Stimulated activated CD4-positive, alpha-beta T cell treated with anti-CD3 and anti-CD28 coated beads, Interleukin-15, amount 100 ng/mL, for 24 hours (primary cell): Measurements from ENCODE around the gene LMNTD2.

Experiments used
- DNase-seq: peaks from one replicate; pipeline ENCODE4 v3.0.0-alpha.2; 2020

LMNTD2 gene

GRCh38 chr11:553083-553987 lies 7.2 kb downstream of the LMNTD2 start:
- DNase-seq = no peak

DNA sequence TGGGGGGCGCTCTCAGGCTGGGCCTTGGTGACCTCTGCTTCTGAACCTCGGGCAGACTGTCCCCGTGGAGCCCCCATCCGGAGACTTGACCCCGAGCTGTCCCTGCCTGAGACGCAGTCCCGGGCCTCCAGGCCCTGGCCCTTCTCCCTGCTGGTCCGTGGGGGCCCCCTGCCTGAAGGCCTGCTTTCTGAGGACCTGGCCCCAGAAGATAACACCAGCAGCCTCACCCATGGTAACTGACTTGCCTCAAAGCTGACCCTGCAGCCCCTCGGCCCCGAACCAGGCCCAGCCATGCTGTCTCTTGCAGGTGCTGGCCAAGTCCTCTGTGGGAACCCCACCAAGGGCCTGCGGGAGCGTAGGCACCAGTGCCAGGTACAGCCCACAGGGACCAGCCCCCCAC lies 8.9 kb downstream of the LMNTD2 start:
- DNase-seq = no peak

DNA sequence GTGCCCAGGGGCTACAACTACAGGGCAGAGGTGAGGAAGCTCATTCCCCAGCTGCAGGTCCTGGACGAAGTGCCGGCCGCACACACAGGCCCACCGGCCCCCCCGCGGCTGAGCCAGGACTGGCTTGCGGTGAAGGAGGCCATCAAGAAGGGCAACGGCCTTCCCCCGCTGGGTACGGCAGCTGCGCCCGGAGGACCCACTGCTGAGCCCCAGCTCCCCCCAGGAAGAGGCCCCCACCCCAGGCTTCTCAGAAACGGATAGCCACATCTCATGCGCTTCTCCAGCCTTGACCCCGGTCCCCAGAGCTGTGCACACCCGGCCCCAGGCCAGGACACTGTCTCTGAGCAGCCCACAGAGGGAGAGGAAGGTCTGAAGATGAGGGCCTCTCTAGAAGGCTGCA lies 9.4 kb downstream of the LMNTD2 start:
- DNase-seq = no peak

DNA sequence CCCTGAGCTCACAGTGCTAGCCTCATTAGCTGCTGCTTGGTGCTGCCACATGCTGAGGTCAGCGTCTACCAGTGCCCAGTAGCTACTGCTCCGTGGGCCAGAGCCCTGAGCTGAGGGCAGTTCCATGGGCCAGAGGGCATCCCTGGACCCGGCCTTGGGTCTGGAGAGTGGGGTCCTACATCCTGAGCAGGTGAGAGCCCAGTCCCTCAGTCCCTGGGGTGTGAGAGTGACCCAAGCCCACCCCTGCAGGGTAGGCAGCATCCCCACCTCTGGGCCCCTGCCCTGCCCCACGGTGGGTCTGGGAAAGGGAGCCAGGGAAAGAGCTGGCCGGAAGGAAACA lies 9.8 kb downstream of the LMNTD2 start:
- DNase-seq = no peak

GRCh38 chr11:550021-550745 lies 10.4 kb downstream of the LMNTD2 start:
- no peak for DNase-seq

DNA sequence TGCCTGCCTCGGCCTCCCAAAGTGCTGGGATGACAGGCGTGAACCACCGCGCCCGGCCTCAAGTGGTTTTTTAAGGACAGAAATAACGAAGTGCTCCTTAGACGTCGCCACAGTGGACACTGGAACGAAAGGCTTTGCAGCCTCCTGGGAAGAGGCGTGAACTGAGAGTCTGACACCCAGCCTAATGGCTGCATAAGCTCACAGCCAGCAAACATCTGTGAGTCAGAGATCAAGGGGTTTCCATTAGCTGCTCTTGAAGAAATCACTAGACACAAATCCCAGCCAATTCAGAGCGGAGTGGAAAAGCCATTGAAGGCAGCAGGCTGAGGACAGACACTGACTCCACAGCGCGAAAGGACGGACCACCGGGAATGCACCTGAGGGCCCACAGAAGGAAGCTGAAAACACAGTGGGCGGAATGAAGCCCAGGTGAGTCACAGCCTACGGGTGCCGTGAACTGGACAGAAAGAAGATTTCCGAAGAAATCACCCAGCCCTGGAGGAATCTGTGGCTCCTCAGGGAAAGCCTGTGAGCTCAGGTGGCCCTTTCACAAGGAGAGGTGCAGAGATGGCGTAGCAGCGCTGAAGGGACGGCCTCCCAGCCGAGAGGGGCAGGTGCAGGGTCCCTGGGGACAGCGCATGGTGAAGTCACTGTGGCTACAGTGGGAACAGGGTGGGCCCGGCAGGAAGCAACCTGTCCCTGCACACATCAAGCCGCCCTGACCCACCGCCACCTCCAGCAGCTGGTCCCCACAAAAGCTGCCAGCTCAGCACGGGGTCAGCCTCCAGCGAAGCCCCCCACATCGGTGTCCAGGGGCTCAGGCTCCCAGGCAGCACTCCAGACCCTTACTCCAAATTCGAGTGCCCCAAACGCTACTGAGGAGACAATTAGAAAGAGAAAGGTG lies 11.6 kb downstream of the LMNTD2 start:
- DNase-seq = no peak

DNA sequence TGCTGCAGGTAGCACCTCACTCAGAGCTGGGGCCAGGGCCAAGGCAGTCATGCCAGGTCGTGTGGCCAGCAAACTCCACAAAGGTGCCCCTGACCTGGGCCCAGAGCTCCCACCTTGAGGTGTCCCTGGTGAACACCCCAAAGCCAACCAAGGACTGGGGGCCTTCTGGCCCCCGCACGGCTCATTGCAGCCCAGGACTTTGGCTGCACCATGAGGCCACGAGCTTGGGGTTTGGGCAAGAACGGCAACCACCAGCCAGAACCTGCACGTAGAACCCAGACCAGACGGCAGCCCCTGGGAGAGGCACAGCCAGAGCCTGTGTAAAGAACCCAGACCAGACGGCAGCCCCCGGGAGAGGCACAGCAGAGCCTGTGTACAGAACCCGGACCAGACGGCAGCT lies 15.4 kb downstream of the LMNTD2 start:
- no peak for DNase-seq

- no peak for DNase-seq
Measured at GRCh38 chr11:544817-545166, 15.7 kb downstream of the LMNTD2 start.

GRCh38 chr11:541433-541885 lies 19.1 kb downstream of the LMNTD2 start:
- DNase-seq = no peak

DNA sequence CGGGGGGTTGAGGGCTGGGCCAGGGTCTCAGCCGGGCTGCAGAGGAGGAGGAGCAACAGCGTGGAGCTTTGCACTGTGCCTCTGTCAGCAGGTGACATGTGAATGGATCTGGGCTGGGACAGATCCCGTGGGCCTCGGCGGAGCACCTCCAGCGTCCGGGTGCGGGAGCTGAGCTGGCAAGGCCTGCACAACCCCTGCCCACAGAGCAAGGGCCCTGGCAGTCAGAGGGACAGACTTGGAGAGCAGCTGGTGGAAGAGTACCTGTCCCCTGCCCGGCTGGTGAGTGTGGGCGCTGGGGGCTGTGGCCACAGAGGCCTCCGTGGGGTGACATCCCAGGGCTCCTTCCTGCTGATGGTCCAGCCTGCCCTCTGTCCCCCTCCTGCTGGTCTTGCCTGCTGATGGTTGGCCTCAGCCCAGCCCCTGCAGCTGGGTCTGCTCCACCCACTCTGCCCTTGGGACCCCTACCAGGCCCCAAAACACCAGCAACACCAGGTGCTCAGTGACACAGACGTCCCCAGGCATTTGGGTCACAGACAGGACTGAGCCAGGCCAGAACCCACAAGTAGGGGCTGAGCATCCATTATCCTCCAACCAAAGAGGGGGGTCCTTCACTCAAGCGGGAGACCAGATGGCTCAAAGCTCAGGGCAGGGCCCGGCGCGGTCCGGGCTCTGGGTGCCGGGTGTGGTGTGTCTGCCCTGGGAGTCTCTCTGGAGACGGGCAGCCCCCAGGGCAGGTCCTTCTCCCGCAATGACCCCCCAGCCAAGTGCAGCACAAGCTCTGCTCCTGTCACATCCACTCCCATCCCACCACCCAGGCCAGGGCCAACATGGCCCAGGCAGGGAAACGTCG lies 19.7 kb downstream of the LMNTD2 start:
- no peak for DNase-seq

GRCh38 chr11:539971-540481 lies 20.5 kb downstream of the LMNTD2 start:
- no peak for DNase-seq

DNA sequence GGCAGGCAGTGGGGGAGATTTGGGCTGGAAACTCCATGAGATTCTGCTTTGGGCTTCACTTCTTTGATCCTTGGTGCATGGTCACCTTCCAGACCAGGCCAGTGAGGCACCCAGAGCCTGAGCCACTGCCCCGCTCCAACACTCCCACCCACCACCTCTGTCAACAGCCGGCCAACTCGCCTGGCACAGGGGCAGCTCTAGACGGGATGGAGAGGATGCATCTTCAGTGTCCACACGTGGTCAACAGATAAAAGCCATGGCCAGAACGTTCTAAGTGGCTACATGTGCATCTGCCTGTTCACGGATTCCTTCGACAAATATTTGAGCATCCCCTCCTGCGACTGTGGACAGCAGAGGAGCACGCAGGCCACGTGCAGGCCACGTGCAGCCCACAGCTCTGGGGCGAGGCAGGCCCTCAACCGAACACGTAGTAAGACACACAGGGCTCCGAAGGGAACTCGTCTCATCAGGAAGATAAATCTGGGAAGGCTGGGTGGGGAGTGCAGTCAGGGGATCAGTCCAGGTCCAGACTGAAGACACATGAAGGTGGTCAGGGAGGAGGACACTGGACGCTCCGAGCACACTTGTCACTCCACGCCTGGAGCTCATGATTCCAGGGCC lies 22.0 kb downstream of the LMNTD2 start:
- no peak for DNase-seq

DNA sequence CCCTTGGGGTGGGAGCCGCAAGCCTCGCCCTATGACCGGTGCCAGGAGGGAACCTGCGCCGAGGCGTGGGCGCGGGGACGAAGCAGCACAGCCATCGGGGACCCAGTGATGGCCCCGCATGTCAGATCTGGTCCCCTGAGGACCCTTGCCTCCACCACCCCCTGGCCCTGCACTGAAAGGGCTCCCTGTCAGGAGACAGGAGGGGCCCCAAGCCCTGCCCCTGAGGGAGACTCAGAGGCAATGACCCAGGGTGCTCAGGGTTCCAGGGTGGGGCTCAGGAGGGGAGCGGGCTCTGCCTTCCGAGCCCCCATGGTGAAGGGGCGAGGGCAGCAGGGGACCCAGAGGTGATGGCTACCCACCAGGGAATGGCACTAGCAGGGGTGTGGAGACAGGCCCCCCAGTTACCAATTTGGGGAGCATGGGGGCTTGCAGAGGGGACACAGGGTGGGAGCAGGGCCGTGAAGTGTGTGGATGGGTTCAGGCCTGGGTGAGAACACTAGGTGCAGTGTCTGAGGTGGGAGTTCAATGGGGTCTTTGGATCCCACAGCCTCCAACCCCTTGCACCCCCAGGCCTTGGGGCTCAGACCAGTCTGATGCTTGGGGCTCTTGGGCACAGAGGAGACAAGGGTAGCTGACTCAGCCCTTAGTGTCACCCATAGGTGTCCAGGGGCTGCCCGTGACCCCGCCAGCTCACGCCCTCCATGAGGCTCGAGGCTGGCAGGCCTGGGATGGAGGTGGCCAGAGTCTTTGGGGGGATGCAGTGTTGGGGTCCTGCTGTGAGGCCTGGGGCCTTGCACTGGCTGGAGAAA lies 22.7 kb downstream of the LMNTD2 start:
- DNase-seq = no peak

DNA sequence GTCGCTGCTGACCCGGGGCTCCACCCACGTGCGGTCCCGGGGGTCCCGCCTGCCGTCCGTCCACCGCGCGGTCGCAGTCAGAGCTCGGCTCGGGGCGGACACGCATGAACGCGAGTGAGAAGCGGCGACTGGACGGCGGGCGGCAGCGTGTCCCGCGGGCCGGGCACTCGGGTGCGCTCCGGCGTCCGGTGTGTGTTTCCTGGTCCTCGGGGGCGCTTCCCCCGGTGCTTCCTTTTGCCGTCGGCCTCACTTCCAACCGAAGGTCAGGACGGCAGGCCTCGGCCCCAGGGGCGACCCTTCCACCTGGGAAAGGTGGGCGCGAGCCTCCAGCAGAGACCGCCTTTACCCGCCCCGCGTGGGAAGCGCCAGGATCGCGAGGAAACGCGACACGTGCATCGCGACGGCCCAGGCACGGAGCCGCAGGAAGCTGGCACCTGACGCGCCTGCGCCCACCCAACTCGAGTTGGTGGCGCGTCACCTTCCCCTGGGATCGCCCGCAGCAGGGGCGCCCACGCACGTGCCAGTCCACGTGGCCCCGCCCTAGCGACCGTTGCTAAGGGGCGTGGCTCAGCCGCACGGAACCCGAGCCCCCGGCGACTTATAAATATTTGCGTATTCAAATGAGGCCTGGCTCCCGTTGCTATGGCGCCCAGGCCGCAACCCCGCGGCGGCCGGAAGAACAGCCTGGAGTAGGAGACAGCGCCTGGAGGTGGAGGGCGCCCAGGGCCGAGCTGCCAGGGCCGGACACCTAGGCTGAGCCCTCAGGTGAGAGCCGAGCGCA lies 23.5 kb downstream of the LMNTD2 start, which contains the start of gene LRRC56:
Gene LRRC56 (plus strand): TSS at position 687 of the 781 bp plus-strand sequence. CDS start 3,158 bp downstream, outside the sequence.
- peak; percentile 93 for DNase-seq

DNA sequence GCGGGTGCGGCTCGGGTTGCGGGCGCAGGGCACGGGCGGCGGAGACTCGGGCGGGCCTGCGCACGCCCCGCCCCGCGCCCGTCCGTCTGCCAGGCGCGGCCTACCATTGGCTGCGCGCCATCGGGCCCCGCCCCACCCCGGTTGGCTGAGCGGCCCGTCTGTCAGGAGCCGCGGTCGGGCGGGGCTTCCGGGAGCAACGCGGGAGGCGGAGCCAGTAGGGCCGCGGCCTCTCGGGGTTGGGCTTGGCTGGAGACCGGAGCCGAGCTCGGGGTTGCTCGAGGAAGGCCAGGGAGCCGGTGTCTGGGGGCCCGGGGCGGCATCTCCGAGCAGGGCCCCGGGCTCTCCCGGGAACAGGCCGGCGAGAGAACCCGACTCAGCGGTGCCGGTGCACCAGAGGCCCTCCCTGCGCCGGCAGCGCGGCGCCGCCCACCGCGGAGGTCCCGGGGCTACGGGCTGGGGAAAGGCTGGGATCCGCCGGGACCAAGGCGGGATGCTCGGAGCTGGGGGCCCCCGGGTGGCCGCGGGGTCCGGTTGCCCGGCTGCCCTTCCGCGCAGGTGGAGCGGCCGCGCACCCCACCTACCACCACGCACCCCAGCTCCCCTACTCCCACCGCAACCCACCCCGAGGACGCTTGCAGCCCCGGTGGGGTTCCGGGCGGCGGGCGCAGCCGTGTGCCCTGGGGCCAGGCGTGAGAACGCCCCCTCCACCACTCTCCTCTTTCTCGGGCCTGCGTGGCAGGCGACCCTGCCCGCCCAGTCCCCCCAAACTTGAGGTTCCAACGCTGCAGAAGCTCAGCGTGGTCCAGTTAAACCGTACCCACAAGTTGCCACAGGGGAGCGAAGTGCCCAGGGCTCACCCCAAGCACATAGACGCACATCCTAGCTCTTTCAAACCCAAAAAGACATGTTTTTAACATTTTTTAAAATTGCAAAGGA lies 24.8 kb downstream of the LMNTD2 start, which contains the start of gene HRAS:
Gene HRAS (minus strand): TSS at position 58 of the 936 bp plus-strand sequence.
- DNase-seq = peak; percentile 97

DNA sequence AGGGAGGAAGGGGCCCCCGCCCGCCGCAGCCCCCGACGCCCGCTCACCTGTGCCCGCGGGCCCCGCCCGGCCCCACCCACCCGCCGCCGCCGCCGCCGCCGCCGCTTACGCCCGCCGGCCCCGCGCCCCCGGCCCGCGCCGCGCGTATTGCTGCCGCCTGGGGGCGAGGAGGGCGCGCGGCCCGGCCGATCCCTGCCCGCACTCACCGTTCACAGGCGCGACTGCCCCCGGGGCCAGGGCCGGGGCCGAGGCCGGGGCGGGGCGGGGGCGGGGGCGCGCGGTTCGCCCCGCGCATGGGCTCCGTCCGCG lies 25.4 kb downstream of the LMNTD2 start:
- DNase-seq = no peak

DNA sequence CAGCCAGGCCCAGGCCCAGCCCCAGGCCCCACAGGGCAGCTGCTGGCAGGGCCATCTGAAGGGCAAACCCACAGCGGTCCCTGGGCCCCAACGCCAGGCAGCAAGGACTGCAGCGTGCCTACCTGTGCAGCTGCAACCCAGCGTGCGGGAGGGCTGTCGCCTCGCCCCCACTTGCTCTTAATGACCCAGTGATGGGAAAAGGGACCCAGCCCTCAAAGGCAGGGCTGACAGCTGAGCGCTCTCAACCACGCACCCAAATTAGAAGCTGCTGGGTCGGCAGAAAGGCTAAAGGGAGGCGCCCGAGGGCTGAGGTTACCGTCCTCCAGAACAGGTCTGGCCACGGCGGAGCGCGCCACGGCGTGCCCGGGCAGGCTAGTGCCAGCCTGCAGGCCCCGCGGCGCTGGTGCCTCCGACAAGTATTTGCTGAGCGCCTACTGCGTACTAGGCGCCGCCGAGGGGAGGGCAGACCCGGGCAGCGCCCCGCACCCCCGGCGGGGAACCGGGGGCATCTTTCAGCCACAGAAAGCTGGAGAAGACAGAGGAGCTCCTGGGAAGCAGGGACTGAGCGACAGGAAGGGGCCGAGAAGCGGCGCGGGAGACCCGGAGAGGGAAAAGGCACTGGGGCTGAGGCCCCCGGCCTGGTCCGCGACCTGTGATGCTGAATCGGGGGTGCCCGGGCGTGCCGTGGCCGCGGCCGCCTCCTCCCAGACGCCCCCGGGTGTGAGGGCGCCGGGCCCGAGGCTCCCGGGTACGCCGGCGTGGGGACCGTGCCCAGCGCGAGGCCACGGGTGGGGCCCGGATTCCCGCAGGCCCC lies 25.9 kb downstream of the LMNTD2 start:
- peak; percentile 55 for DNase-seq
